A673 (cell line): ENCODE measurements around the gene MORN1. TPM values are rescaled to one million over a fixed set of nuclear protein-coding genes. Genes with fewer than 3 reads are reported as not detected.

ENCODE experiments used
- BruUV-seq: library from RNA; stranded (reverse); fragments of 400-500 nt; replicated peaks from 2 replicates; lab custom pipeline; 2021; lab: Mats Ljungman, UMichigan
- CTCF ChIA-PET: fragments of 300-600 bp; sonication (Branson Sonifier 250); formaldehyde crosslinking; loops from one replicate; lab custom pipeline; 2022; ENCODE audit warnings: antibody characterized with exemption; lab: Charles Lee
- POLR2A ChIA-PET: fragments of 300-600 bp; sonication (Branson Sonifier 250); formaldehyde crosslinking; loops from one replicate; lab custom pipeline; 2022; ENCODE audit warnings: antibody characterized with exemption; ENCODE audit not compliant: low non-redundant PET; lab: Charles Lee
- DNase-seq: peaks from one replicate; pipeline ENCODE4 v3.0.0-alpha.2; 2015; ENCODE audit warnings: low spot score
- H3K27ac ChIP-seq: fragments of 200-600 bp; sonication (generic); 2 replicates; pipeline ENCODE4 v1.5.1; 2016; ENCODE audit warnings: mixed run types, low read depth, mild to moderate bottlenecking, mixed read lengths, antibody characterized with exemption, low read length; ENCODE audit not compliant: poor library complexity, severe bottlenecking
- H3K27me3 ChIP-seq: fragments of 200-600 bp; sonication (generic); replicated peaks from 2 replicates; pipeline ENCODE4 v1.6.1; 2017; ENCODE audit warnings: mixed run types, low read depth, mild to moderate bottlenecking, mixed read lengths, antibody characterized with exemption, low read length; ENCODE audit not compliant: insufficient read depth, poor library complexity
- H3K36me3 ChIP-seq: fragments of 200-600 bp; sonication (generic); 2 replicates; pipeline ENCODE4 v1.6.1; 2016; ENCODE audit warnings: mixed run types, mild to moderate bottlenecking, mixed read lengths, antibody characterized with exemption, low read length; ENCODE audit not compliant: insufficient read depth, poor library complexity, severe bottlenecking
- H3K4me1 ChIP-seq: fragments of 200-600 bp; sonication (generic); 2 replicates; pipeline ENCODE4 v1.6.1; 2017; ENCODE audit warnings: mixed run types, mild to moderate bottlenecking, mixed read lengths, antibody characterized with exemption, low read length; ENCODE audit not compliant: insufficient read depth, poor library complexity, severe bottlenecking
- H3K4me3 ChIP-seq: fragments of 200-600 bp; sonication (generic); 2 replicates; pipeline ENCODE4 v1.5.1; 2016; ENCODE audit warnings: low read depth, mixed run types, mild to moderate bottlenecking, mixed read lengths, low read length; ENCODE audit not compliant: poor library complexity, severe bottlenecking
- H3K9me3 ChIP-seq: fragments of 200-600 bp; sonication (generic); 2 replicates; pipeline ENCODE4 v1.6.1; 2016; ENCODE audit warnings: mixed run types, low read depth, mild to moderate bottlenecking, mixed read lengths, antibody characterized with exemption, low read length; ENCODE audit not compliant: poor library complexity, severe bottlenecking
- EZH2 ChIP-seq: fragments of 200-600 bp; sonication (generic); IDR thresholded peaks from 2 replicates; pipeline ENCODE4 v1.6.1; 2017; ENCODE audit warnings: borderline replicate concordance, low read depth, mild to moderate bottlenecking, mixed read lengths, antibody characterized with exemption, low read length; ENCODE audit not compliant: poor library complexity, severe bottlenecking
- intact Hi-C: fragments of 100-400 bp; cut with micrococcal nuclease; formaldehyde crosslinking; loops from one replicate; pipeline ENCODE4 v1.10.0; 2022; ENCODE audit not compliant: unreplicated experiment
- total RNA-seq: library from RNA; stranded (reverse); gene quantifications from 2 replicates; pipeline ENCODE4 v1.2.3, GENCODE V29; 2021
- TF ChIP-seq, protein P1 (sequence below): fragments of 300-800, 200-600 bp; sonication (generic); conservative IDR thresholded peaks from 2 replicates; pipeline ENCODE4 v1.5.1; 2017; ENCODE audit warnings: low read depth, mild to moderate bottlenecking, antibody characterized with exemption, low read length, moderate library complexity, mixed read lengths

The MORN1 gene
- total RNA-seq, 1 experiment from 2014 or later: 24.7 TPM

DNA sequence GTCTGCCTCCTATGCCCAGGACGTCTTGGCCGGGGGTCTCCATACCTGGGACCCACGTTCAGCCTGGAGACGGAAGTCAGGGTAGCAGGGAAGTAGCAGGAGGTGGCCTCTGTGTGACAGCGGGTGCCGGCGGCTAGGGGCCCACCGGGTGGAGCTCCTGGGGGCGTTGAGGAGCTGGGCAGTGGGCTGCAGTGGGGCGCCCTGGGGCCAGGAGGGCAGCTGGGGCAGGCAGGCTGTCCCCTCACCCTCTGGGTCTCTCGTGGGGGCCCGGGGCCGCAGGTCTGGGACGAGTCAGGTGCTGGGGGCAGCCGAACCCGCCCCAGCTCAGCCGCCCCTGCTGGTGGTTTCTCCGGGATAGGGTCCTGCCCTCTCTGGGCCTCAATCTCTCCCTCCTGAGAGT is 35.7 kb upstream of the MORN1 start:
- Histone ChIP-seq H3K27ac (no peak overlapping the region), H3K36me3 (no peaks in the 10 kb centered on the region), H3K27me3 (peaks cover 26% of the 10 kb centered on the region), H3K4me1 (no peaks in the 10 kb centered on the region), H3K9me3 (no peaks in the 10 kb centered on the region), H3K4me3 (no peak overlapping the region)
- no TSS peak for BruUV-seq
- intact Hi-C loops: no loop called here
- TF ChIP-seq, protein P1, sequence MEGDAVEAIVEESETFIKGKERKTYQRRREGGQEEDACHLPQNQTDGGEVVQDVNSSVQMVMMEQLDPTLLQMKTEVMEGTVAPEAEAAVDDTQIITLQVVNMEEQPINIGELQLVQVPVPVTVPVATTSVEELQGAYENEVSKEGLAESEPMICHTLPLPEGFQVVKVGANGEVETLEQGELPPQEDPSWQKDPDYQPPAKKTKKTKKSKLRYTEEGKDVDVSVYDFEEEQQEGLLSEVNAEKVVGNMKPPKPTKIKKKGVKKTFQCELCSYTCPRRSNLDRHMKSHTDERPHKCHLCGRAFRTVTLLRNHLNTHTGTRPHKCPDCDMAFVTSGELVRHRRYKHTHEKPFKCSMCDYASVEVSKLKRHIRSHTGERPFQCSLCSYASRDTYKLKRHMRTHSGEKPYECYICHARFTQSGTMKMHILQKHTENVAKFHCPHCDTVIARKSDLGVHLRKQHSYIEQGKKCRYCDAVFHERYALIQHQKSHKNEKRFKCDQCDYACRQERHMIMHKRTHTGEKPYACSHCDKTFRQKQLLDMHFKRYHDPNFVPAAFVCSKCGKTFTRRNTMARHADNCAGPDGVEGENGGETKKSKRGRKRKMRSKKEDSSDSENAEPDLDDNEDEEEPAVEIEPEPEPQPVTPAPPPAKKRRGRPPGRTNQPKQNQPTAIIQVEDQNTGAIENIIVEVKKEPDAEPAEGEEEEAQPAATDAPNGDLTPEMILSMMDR: no peak
- TF ChIP-seq EZH2: no peak
- DNase-seq: no peak
- ChIA-PET POLR2A (no interaction called here), CTCF (no interaction called here)

DNA sequence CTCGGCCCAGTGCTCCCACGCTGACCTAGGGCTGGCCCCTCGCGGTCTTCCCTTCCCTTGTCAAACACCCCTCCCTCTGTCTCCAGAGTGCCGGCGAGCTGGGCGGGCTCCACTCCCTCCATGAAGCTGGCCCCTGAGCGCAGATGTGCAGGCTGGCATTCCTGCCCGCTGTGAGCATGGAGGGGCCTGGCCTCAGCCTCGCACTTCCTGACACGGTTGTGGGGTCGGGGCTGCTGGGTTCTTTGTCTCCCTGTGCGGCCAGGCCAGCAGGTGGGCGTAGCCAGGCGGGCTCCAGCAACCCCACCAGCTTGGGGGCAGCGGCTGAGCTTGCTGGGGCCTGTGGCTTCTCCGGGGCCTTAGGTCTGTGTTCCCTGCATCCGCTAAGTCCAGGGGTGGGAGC is 35.2 kb upstream of the MORN1 start:
- ChIA-PET CTCF (no interaction called here), POLR2A (no interaction called here)
- Histone ChIP-seq H3K4me1 (no peaks in the 10 kb centered on the region), H3K36me3 (no peaks in the 10 kb centered on the region), H3K27me3 (peaks cover 22% of the 10 kb centered on the region), H3K9me3 (no peaks in the 10 kb centered on the region), H3K27ac (no peak overlapping the region), H3K4me3 (no peak overlapping the region)
- BruUV-seq: no TSS peak
- intact Hi-C loops: no loop called here
- TF ChIP-seq, protein P1: no peak
- no peak for TF ChIP-seq EZH2
- no peak for DNase-seq

DNA sequence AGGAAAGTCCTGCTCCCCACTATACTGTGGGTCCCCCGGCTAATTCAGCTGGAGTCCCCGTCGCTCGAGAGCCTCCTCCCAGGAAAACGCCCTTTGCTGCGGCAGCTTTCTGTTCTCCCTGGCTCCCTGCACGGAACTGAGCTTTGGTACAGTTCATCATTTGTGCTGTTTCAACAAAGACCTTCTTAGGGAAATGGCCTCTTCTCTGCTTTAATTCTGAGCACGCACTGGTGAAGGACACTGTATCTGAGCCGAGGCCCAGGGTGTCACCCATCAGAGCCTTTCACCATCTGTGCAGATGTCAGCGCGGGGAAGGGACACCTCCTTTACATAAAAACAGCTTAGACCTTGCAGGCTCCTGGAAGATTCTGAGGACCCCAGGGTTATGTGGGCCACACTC is 34.5 kb upstream of the MORN1 start:
- POLR2A ChIA-PET: no interaction called here
- no peaks in the 10 kb centered on the region for H3K4me1 ChIP-seq
- intact Hi-C loops: no loop called here
- H3K36me3 ChIP-seq: no peaks in the 10 kb centered on the region
- H3K27ac ChIP-seq: no peak overlapping the region
- peaks cover 21% of the 10 kb centered on the region for H3K27me3 ChIP-seq
- TF ChIP-seq, protein P1: no peak
- TF ChIP-seq EZH2: no peak
- DNase-seq: no peak
- no TSS peak for BruUV-seq
- no peak overlapping the region for H3K4me3 ChIP-seq
- CTCF ChIA-PET: no interaction called here
- no peaks in the 10 kb centered on the region for H3K9me3 ChIP-seq
